ENCODE results near the gene CXCR6.

Gene CXCR6

DNA sequence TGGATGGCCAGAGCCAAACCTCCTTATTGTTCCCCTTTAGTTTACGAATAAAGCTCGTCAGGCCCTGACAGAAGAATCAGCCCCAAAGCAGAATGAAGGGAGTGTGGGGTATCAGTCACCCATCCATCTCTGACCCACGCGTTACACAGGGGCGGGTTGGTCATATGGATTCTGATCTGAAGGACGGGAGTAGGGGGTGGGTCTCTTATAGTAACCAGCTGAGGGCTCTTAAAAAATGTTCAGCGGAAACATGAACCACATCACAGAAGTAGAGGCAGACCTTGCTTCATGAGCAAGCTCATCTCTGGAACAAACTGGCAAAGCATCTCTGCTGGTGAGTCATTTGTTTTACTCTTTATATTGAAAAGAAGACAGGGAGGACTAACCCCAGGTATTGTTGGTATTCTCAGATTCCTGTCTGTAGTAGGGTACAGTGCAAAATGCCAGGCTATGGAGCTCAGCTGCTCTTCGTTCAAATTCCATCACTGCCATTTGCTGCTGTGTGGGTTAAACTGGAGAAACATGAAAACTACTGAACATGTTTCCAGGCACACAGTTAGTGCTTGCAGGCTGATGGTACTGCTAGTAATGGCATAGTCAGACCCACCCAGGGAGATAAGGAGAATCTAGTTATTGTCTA is at the start of gene CXCR6:
Gene CXCR6 (plus strand): TSS at position 258 of the 640 bp plus-strand sequence. CDS start 3,018 bp downstream, outside the sequence.
- Mint-ChIP-seq H3K9me3 (no peaks in the 10 kb centered on the region), H3K4me1 (ENCODE audit: low read depth) (peaks cover 55% of the 10 kb centered on the region), H3K36me3 (ENCODE audit: low read depth) (peaks cover 65% of the 10 kb centered on the region), H3K4me3 (peak within 1 kb of the TSS; percentile 71), H3K27ac (peak within 1 kb of the TSS; percentile 56), H3K27me3 (ENCODE audit: low read depth) (no peaks in the 10 kb centered on the region)
- peak; percentile 69 for DNase-seq (ENCODE audit: low spot score)

DNA sequence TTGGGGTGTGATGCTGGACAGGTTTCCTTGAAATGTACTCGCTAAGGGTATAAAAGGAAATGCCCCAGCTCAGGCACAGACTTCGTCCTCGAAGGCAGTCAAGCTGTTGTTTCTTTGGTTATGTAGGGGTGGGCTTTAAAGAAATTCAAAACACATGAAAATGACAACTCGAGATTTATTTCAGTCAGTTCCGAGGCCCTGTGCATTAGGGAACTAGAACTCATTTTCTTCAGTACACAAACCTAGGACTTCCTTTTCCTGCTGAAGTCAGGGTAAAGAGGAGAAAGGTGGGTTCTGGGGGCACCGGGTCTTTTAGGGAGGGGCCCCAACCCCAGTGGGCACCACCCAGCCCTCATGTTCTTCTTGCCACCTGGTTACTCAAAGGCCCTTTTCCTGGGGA is 49.2 kb upstream of the CXCR6 start:
- Mint-ChIP-seq H3K27ac (no peak overlapping the region), H3K4me1 (ENCODE audit: low read depth) (peaks cover 7% of the 10 kb centered on the region), H3K27me3 (ENCODE audit: low read depth) (peaks cover 77% of the 10 kb centered on the region), H3K9me3 (no peaks in the 10 kb centered on the region), H3K4me3 (no peak overlapping the region), H3K36me3 (ENCODE audit: low read depth) (peaks cover 3% of the 10 kb centered on the region)
- DNase-seq (ENCODE audit: low spot score) = no peak

DNA sequence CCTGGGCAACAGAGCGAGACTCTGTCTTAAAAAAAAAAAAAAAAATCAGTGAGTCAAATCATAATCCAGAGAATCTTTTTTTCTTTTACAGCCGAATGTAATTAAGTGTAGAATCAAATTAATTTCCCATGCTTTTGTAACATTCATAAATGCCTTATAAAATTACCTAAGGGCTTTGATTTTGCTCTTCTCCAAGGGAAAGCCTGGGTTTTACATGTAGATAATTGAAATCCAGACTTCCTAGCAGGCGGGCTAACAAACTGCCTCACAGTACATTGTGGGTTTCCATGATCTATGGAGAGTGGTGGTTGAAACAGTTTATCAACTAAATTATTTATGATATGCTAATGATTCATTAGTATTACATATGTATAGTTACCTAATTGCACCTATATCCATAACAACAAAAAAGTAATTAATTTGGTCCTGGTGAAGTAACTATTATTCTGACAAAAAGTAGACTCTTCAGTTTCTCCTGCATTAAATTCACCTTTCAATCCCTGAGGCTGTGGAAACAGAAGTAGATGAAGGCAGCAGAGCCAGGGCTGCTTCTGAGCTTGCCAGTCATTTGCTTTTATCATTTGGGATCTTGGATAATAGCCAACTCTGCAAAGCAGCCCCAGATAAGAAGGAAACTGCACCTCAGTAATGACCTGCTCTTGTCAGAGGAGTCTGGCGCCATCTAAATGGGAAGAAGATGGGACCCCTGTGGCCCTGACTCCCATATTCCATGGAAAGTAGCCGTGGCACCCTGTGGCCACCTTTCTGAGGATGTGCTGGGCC is 47.4 kb upstream of the CXCR6 start:
- H3K4me1 Mint-ChIP-seq (ENCODE audit: low read depth) = peaks cover 7% of the 10 kb centered on the region
- no peaks in the 10 kb centered on the region for H3K9me3 Mint-ChIP-seq
- no peak overlapping the region for H3K4me3 Mint-ChIP-seq
- H3K27ac Mint-ChIP-seq = no peak overlapping the region
- H3K36me3 Mint-ChIP-seq (ENCODE audit: low read depth) = peaks cover 3% of the 10 kb centered on the region
- DNase-seq (ENCODE audit: low spot score) = no peak
- peaks cover 76% of the 10 kb centered on the region for H3K27me3 Mint-ChIP-seq (ENCODE audit: low read depth)

DNA sequence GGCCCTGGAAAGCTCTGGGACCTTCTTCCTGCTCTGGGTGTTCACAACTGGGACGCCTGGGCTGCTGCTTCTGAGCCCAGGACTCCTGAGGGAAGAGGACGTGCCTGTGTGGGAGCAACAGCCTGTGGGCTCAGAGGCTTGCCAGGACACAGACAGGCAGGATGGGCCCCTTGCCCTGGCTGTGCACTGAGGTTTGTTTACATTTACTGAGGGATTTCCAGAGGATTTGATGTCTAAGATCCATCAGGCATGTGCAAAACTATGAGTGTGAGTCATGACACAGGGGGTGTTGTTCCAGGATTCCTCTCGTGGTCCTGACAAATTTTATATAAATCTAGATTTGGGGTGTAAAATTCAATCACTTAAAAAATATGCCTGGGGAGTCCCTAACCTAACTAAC is 46.3 kb upstream of the CXCR6 start:
- H3K4me3 Mint-ChIP-seq = no peak overlapping the region
- H3K27me3 Mint-ChIP-seq (ENCODE audit: low read depth) = peaks cover 75% of the 10 kb centered on the region
- peaks cover 7% of the 10 kb centered on the region for H3K4me1 Mint-ChIP-seq (ENCODE audit: low read depth)
- H3K9me3 Mint-ChIP-seq = no peaks in the 10 kb centered on the region
- no peak overlapping the region for H3K27ac Mint-ChIP-seq
- no peaks in the 10 kb centered on the region for H3K36me3 Mint-ChIP-seq (ENCODE audit: low read depth)
- no peak for DNase-seq (ENCODE audit: low spot score)

DNA sequence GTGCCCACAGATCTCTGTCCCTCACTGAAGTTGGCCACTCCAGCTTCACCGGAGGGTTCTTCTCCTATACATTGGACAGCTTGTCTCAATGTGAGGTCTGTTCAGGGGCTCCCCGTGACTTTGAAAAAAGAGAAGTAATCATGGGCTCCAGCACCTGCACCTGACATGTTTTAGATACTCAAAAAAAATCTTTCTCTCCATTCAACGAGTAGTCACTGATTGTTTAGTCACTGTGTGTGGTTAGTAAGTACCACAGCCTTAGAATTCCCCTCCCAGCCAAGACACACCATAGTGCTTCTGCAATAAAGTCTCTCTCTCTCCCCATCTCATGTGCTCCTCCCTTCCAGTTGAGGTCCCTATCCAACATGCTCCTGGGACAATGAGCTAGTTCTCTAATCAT is 38.3 kb upstream of the CXCR6 start:
- no peak overlapping the region for H3K4me3 Mint-ChIP-seq
- DNase-seq (ENCODE audit: low spot score) = no peak
- H3K4me1 Mint-ChIP-seq (ENCODE audit: low read depth) = peaks cover 33% of the 10 kb centered on the region
- H3K9me3 Mint-ChIP-seq = peaks cover 10% of the 10 kb centered on the region
- peaks cover 45% of the 10 kb centered on the region for H3K27me3 Mint-ChIP-seq (ENCODE audit: low read depth)
- no peak overlapping the region for H3K27ac Mint-ChIP-seq
- peaks cover 26% of the 10 kb centered on the region for H3K36me3 Mint-ChIP-seq (ENCODE audit: low read depth)

DNA sequence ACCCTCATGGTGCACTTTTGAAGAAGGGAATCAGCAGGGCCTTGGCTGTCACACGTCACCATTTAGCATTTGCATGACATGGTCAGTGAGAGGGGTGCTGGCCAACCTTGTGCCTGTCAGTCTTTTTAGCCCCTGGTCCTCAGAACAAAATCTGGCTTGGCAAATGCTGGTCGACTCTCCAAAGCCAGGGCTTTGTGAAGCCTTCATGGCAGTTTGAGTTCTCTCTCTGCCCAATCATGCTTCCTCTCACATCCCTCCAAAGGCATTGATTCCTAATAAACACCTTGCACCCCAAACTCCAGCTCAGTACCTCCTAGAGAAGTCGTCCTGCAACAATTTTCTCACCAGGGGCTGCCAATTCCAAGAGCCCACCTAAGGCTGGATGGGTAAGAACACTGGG is 37.5 kb upstream of the CXCR6 start:
- H3K27me3 Mint-ChIP-seq (ENCODE audit: low read depth) = peaks cover 47% of the 10 kb centered on the region
- H3K27ac Mint-ChIP-seq = no peak overlapping the region
- H3K36me3 Mint-ChIP-seq (ENCODE audit: low read depth) = peaks cover 31% of the 10 kb centered on the region
- H3K4me1 Mint-ChIP-seq (ENCODE audit: low read depth) = peaks cover 36% of the 10 kb centered on the region
- H3K9me3 Mint-ChIP-seq = peaks cover 10% of the 10 kb centered on the region
- no peak overlapping the region for H3K4me3 Mint-ChIP-seq
- no peak for DNase-seq (ENCODE audit: low spot score)

DNA sequence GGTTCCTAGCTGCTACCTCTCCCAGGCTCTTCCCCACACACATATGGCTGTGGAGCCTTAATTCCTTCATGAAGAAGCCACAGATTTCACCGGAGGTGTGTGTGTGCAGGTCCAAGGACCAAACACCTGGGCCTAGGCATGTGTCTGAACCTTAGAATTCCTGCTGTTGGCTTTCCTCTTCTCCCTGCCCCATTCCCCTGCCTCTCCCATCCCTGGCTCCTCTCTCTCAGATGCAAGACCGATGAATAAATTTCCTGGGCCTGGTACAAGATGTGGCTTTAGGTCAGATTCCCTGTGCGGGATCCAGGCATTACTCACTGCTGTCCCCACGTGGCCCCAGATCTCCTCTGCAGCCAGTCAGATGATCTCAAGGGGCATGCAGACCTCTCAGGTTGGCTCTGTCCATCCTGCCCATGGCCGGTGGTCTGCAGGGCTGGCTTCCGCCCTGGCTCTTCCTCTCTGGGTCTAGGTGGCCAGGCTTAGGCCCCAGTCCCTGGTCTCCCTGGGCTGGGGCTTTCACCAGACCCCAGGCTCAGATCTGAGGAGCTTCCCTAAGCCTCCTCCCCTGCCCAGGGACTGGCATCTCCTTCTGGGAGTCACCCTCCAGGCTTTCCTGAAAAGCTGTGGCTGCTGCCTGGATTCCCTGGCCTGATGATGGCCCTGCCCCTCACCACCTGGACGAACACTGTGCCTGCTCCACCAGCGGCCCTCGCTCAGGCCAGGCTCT is 36.4 kb upstream of the CXCR6 start:
- Mint-ChIP-seq H3K27me3 (ENCODE audit: low read depth) (peaks cover 45% of the 10 kb centered on the region), H3K4me1 (ENCODE audit: low read depth) (peaks cover 36% of the 10 kb centered on the region), H3K9me3 (peaks cover 10% of the 10 kb centered on the region), H3K4me3 (no peak overlapping the region), H3K27ac (peak overlapping the region; percentile 3), H3K36me3 (ENCODE audit: low read depth) (peaks cover 31% of the 10 kb centered on the region)
- no peak for DNase-seq (ENCODE audit: low spot score)

DNA sequence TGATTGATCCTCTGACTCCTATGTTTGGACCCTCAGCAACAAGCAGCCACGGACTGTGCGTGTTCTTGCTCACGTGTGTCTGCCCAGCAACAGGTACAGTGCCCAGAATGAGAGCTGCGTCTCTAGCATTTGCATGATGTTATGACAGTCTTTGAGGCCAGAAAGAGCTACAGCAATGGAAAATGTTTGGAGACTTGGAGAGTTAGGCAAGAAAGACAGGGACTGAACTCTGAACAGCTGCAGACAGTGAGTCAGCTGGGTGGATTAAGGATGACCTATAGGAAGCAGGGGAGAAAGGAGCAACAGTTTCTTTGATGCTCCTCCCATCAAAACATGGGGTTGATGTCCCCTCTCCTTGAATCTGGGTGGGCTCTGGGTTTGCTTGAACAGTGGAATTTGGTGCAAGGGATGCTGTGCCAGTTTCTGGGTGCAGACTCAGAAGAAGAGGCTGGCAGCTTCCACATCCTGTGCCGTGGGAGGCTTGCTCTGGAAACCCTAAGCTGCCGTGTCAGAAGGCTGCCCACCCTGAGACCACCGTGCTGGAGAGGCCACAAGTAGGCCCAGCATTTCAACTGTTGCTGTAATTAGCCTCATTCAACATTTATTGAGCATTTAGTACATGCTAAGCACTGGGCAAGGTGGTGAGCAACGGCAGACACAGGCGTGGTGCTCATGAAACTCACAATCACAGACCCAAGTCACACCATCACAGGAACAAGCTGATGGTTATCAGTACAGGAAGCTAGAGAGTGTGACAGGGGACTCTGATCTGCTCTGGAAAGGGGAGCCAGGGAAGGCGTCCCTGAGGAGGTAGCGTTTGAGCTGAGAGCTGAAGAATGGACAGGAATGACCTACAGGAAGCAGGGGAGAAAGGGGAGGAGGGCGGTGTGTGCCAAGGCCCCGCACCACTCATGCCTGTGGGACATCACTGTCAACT is 35.2 kb upstream of the CXCR6 start:
- Mint-ChIP-seq H3K9me3 (peaks cover 10% of the 10 kb centered on the region), H3K27me3 (ENCODE audit: low read depth) (peaks cover 44% of the 10 kb centered on the region), H3K4me1 (ENCODE audit: low read depth) (peaks cover 36% of the 10 kb centered on the region), H3K4me3 (peak overlapping the region; percentile 54), H3K36me3 (ENCODE audit: low read depth) (peaks cover 31% of the 10 kb centered on the region), H3K27ac (peak overlapping the region; percentile 59)
- peak; percentile 24 for DNase-seq (ENCODE audit: low spot score)

DNA sequence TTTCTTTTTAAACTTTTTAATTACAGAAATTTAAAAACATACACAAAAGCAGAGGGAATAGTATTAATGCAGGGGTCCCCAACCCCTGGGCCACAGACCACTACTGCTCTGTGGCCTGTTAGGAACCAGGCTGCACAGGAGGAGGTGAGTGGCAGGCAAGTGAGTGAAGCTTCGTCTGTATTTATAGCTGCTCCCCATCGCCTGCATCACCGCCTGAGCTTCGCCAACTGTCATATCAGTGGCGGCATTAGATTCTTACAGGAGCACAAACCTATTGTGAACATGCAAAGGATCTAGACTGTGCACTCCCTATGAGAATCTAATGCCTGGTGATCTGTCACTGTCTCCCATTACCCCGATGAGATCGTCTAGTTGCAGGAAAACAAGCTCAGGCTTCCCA is 34.5 kb upstream of the CXCR6 start:
- Mint-ChIP-seq H3K27ac (no peak overlapping the region), H3K4me3 (peak overlapping the region; percentile 54), H3K4me1 (ENCODE audit: low read depth) (peaks cover 36% of the 10 kb centered on the region), H3K27me3 (ENCODE audit: low read depth) (peaks cover 51% of the 10 kb centered on the region), H3K9me3 (peaks cover 10% of the 10 kb centered on the region), H3K36me3 (ENCODE audit: low read depth) (peaks cover 31% of the 10 kb centered on the region)
- DNase-seq (ENCODE audit: low spot score) = no peak

DNA sequence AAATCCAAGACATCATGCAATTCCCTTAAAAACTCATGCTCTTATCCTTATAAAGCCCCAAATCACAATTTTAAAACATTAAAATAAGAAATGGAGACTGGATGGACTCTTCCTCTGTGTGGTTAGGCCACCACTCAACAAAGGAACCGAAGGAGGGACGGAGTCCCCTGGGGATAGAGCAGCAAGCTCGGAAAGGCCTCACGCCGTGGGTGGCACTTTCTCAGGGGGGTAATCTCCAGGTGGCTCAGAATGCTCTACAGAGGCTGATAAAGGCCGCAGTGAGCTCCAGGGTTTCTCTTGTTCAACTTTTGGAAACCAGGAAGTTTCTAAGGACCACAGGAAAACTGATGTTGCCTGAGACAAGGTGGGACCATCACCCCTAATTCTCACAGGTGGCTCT is 33.7 kb upstream of the CXCR6 start:
- H3K27me3 Mint-ChIP-seq (ENCODE audit: low read depth) = peaks cover 58% of the 10 kb centered on the region
- H3K4me1 Mint-ChIP-seq (ENCODE audit: low read depth) = peaks cover 37% of the 10 kb centered on the region
- no peak overlapping the region for H3K27ac Mint-ChIP-seq
- peaks cover 31% of the 10 kb centered on the region for H3K36me3 Mint-ChIP-seq (ENCODE audit: low read depth)
- DNase-seq (ENCODE audit: low spot score) = no peak
- H3K4me3 Mint-ChIP-seq = no peak overlapping the region
- H3K9me3 Mint-ChIP-seq = peaks cover 10% of the 10 kb centered on the region

DNA sequence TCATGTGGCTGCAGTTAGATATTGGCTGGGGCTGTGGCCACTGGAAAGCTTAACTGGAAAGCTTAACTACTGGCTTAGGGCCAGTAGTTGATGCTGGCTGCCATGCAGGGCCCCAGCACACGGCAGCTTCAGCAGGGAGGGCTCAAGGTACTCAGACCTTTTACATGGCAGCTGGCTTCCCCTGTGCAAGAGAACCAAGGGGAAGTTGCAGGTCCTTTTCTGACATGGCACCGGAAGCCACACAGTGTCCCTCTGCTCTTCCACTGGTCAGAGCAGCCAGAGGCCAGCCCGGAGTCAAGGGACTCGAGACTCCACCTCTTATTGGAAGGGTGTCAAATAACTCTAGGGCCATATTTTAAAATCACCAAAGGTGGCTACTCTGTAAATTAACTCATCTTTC is 32.4 kb upstream of the CXCR6 start:
- H3K9me3 Mint-ChIP-seq = peaks cover 2% of the 10 kb centered on the region
- H3K27me3 Mint-ChIP-seq (ENCODE audit: low read depth) = peaks cover 58% of the 10 kb centered on the region
- H3K4me3 Mint-ChIP-seq = no peak overlapping the region
- H3K36me3 Mint-ChIP-seq (ENCODE audit: low read depth) = peaks cover 22% of the 10 kb centered on the region
- H3K4me1 Mint-ChIP-seq (ENCODE audit: low read depth) = peaks cover 41% of the 10 kb centered on the region
- DNase-seq (ENCODE audit: low spot score) = no peak
- no peak overlapping the region for H3K27ac Mint-ChIP-seq

DNA sequence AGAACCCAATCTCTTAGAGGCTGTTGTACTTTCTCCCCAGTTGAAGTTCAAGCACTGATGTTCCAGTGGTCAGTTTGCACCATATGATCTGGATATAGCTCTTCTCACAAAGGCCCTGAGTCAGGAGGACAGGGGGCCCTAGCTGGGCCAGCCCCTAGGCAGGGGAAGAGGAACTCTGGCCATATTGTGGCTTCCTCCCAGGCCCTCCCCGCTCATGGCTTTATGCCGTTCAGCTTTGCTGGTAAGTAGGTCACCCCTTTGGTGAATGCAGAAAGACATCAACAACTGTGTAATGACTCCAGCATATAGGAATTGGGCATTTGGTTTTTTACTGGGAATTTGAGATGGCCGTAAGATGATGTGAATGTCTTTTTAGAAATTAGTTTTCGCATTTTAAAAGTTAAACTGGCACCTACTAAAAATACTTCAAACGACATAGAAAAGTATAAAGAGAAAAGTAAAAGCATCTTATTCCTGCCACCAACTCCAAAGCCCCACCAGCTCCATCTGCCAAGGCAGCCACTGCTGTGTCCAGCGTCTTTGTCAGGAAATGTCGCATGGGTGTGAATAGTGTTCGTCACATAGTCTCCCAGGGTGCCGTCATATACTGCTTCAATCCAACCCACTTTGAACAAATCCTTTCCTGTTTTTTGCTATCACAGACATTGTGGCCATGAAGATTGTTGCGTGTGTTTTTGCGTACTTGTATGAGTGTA is 31.6 kb upstream of the CXCR6 start:
- Mint-ChIP-seq H3K27ac (no peak overlapping the region), H3K36me3 (ENCODE audit: low read depth) (peaks cover 20% of the 10 kb centered on the region), H3K4me3 (no peak overlapping the region), H3K9me3 (no peaks in the 10 kb centered on the region), H3K27me3 (ENCODE audit: low read depth) (peaks cover 60% of the 10 kb centered on the region), H3K4me1 (ENCODE audit: low read depth) (peaks cover 48% of the 10 kb centered on the region)
- no peak for DNase-seq (ENCODE audit: low spot score)

DNA sequence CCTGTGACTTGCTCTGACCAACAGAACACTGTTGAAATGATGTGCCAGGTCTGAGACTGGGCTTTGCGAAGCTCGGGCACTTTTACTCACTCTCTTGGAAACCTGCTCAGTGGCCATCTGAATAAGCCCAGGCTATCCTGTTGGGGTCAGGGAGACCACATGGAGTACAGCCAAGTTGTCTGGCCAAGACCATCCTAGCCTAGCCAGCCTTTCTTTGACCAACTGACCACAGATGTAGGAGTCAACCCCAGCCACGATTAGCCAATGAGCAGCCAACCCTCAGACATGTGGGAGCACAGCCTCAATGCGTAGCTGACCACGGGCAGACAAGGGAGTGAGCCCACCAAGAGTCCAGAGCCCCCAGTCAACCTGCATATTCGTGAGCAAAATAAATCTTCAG is 30.8 kb upstream of the CXCR6 start:
- peaks cover 61% of the 10 kb centered on the region for H3K27me3 Mint-ChIP-seq (ENCODE audit: low read depth)

More for the DNA sequence above, 30.8 kb upstream of the CXCR6 start:
- Mint-ChIP-seq H3K27ac (no peak overlapping the region), H3K4me3 (no peak overlapping the region), H3K36me3 (ENCODE audit: low read depth) (peaks cover 19% of the 10 kb centered on the region), H3K9me3 (no peaks in the 10 kb centered on the region), H3K4me1 (ENCODE audit: low read depth) (peaks cover 47% of the 10 kb centered on the region)
- DNase-seq (ENCODE audit: low spot score) = no peak
